K562 (cell line): Measurements from ENCODE around the gene CLCN4. TPM values are rescaled to one million over a fixed set of nuclear protein-coding genes. Genes with fewer than 3 reads are reported as not detected.

Experiments
- ATAC-seq: fragments of 200-7000 bp; cut with Tn5 transposase; 3 replicates; pipeline ENCODE4 v1.9.1; 2020; ENCODE audit warnings: moderate library complexity
- BruUV-seq: library from RNA; stranded (reverse); fragments of 400-500 nt; replicated peaks from 2 replicates; lab custom pipeline; 2021; lab: Mats Ljungman, UMichigan
- CTCF ChIA-PET: fragments of 300-600 bp; formaldehyde crosslinking; extraction: SDS; loops from one replicate; lab custom pipeline; 2021; ENCODE audit warnings: low intra/inter-chr PET ratio; lab: Yijun Ruan, JAX
- POLR2A ChIA-PET: fragments of 300-600, 350-650 bp; sonication (Branson Sonifier 250); formaldehyde crosslinking; extraction: SDS; loops from one replicate; lab custom pipeline; 2021; ENCODE audit warnings: antibody characterized with exemption, inconsistent platforms; lab: Yijun Ruan, JAX
- DNase-seq, 4 experiments: peaks; one replicate each; pipeline versions ENCODE4 v3.0.0 to v3.0.0-alpha.2; 2011 to 2018; ENCODE audit warnings: low spot score in 3 of 4, mixed read lengths in 3 of 4; ENCODE audit errors: extremely low read depth in 1 of 4
- FAIRE-seq: peaks from 2 replicates; lab custom pipeline; 2011; peaks lifted over from hg19 to GRCh38; lab: Jason Lieb, UNC
- H2AFZ ChIP-seq: 2 replicates; pipeline ENCODE4 v1.6.0; 2011; ENCODE audit warnings: low read depth, low read length, control low read depth, inconsistent platforms
- H3K27ac ChIP-seq: fragments of 200-600 bp; 3 replicates; pipeline ENCODE4 v1.8.0; 2011; ENCODE audit warnings: low read depth, mild to moderate bottlenecking, control low read depth, inconsistent platforms, low read length, moderate library complexity, mixed read lengths; ENCODE audit errors: extremely low read depth
- H3K27me3 ChIP-seq, 2 experiments: fragments of 300-600 bp in 1 of 2; 2 replicates in 1 of 2; 3 replicates in 1 of 2; pipeline versions ENCODE4 v1.6.0 to v1.8.0; 2011; ENCODE audit warnings: inconsistent platforms in 2 of 2, low read length in 2 of 2, mild to moderate bottlenecking in 1 of 2, mixed read lengths in 1 of 2, moderate library complexity in 1 of 2; ENCODE audit not compliant: control insufficient read depth in 2 of 2, insufficient read depth in 2 of 2
- H3K36me3 ChIP-seq: fragments of 300-600 bp; 3 replicates; pipeline ENCODE4 v1.8.0; 2011; ENCODE audit warnings: mild to moderate bottlenecking, low read length, inconsistent platforms; ENCODE audit not compliant: control insufficient read depth, insufficient read depth
- H3K4me1 ChIP-seq, 2 experiments: fragments of 200-600 bp in 1 of 2; replicated peaks in 1 of 2; 2 replicates in 1 of 2; 3 replicates in 1 of 2; pipeline versions ENCODE4 v1.5.1 to v1.8.0; 2011; ENCODE audit warnings: inconsistent platforms in 2 of 2, low read length in 2 of 2, mild to moderate bottlenecking in 1 of 2, mixed read lengths in 1 of 2, moderate library complexity in 1 of 2; ENCODE audit not compliant: control insufficient read depth in 2 of 2, insufficient read depth in 2 of 2
- H3K4me2 ChIP-seq: 2 replicates; pipeline ENCODE4 v1.6.1; 2011; ENCODE audit warnings: low read length, control low read depth, inconsistent platforms, mixed read lengths; ENCODE audit not compliant: insufficient read depth
- H3K4me3 ChIP-seq: fragments of 200-600 bp; sonication (generic), shearing (Covaris generic); 2 replicates; pipeline ENCODE4 v1.5.1; 2016; ENCODE audit warnings: control low read depth, inconsistent platforms
- H3K79me2 ChIP-seq: fragments of 200-600 bp; 3 replicates; pipeline ENCODE4 v1.8.0; 2011; ENCODE audit warnings: low read length, inconsistent platforms; ENCODE audit not compliant: control insufficient read depth, insufficient read depth
- H3K9ac ChIP-seq, 2 experiments: 2 replicates each; pipeline versions ENCODE4 v1.6.0 to v1.6.1; 2011; ENCODE audit warnings: low read depth in 2 of 2, low read length in 2 of 2, control low read depth in 1 of 2, inconsistent platforms in 1 of 2, mild to moderate bottlenecking in 1 of 2, mixed read lengths in 1 of 2; ENCODE audit not compliant: insufficient read depth in 1 of 2
- H3K9me1 ChIP-seq: one replicate; pipeline ENCODE4 v1.6.0; 2011; ENCODE audit warnings: inconsistent platforms, mild to moderate bottlenecking, low read length, moderate library complexity; ENCODE audit not compliant: control insufficient read depth, insufficient read depth
- H3K9me3 ChIP-seq: replicated peaks from 2 replicates; pipeline ENCODE4 v1.5.1; 2011; ENCODE audit warnings: low read depth, low read length, inconsistent platforms; ENCODE audit not compliant: control insufficient read depth, insufficient read depth
- H4K20me1 ChIP-seq: replicated peaks from 2 replicates; pipeline ENCODE4 v1.6.1; 2011; ENCODE audit warnings: low read length, inconsistent platforms, mixed read lengths; ENCODE audit not compliant: control insufficient read depth, insufficient read depth
- DPF2 ChIP-seq: fragments of 450-650 bp; IDR thresholded peaks from 2 replicates; pipeline ENCODE4 v1.6.1; 2016
- MECOM ChIP-seq: fragments of 250-450 bp; sonication (Bioruptor Pico); IDR thresholded peaks from 2 replicates; pipeline ENCODE4 v1.8.0; 2022; ENCODE audit warnings: inconsistent platforms
- MEF2A ChIP-seq: IDR thresholded peaks from 2 replicates; pipeline ENCODE4 v1.6.1; 2011; ENCODE audit warnings: low read depth, mild to moderate bottlenecking, low read length, moderate library complexity; ENCODE audit not compliant: control insufficient read depth
- RAD21 ChIP-seq, 2 experiments: fragments of 250-450 bp in 1 of 2; fragments of 450-650 bp in 1 of 2; sonication (Bioruptor Pico) in 1 of 2; formaldehyde crosslinking in 1 of 2; IDR thresholded peaks in 1 of 2; conservative IDR thresholded peaks in 1 of 2; 2 replicates each; pipeline versions ENCODE4 v1.4.0 to v1.8.0; 2020 to 2022; ENCODE audit warnings: mild to moderate bottlenecking in 2 of 2, moderate library complexity in 1 of 2
- WHSC1 ChIP-seq: IDR thresholded peaks from one replicate; pipeline ENCODE4 v1.6.1; 2012; ENCODE audit warnings: low read length, control low read depth, inconsistent platforms
- XRCC4 ChIP-seq: IDR thresholded peaks from one replicate; pipeline ENCODE4 v1.6.1; 2011; ENCODE audit not compliant: insufficient read depth, insufficient read length; ENCODE audit errors: extremely low read depth
- ZEB2 ChIP-seq: fragments of 450-650 bp; IDR thresholded peaks from 2 replicates; pipeline ENCODE4 v1.6.1; 2016
- ZNF316 ChIP-seq: fragments of 450-650 bp; IDR thresholded peaks from 2 replicates; pipeline ENCODE4 v1.6.1; 2016
- ZNF445 ChIP-seq: fragments of 250-450 bp; sonication (Bioruptor Pico); IDR thresholded peaks from 2 replicates; pipeline ENCODE4 v1.4.0; 2020; ENCODE audit warnings: low read depth, mild to moderate bottlenecking, moderate library complexity
- WGBS: fragments of 100-300 bp; shearing (Covaris generic); methylation state at CpG from one replicate; pipeline ENCODE4 v1.1.6; 2016; ENCODE audit warnings: low coverage, mixed read lengths; ENCODE audit not compliant: insufficient coverage; ENCODE audit errors: missing lambda C conversion rate; 5-methylcytosine and 5-hydroxymethylcytosine counted together
- in situ Hi-C: fragments of 300-500 bp; cut with MboI; formaldehyde crosslinking; loops from 4 replicates; pipeline ENCODE4 v1.15.0; 2018; ENCODE audit warnings: inconsistent platforms, mixed read lengths
- intact Hi-C: fragments of 100-400 bp; cut with micrococcal nuclease; formaldehyde crosslinking; loops from 2 replicates; pipeline ENCODE4 v1.14.2; 2022
- polyA plus RNA-seq, 8 experiments: library from polyadenylated mRNA; depleted of rRNA in 4 of 8; stranded (reverse) in 5 of 8; unstranded in 3 of 8; fragments of >200 nt; fragmentation: Nextera tagmentation in 2 of 8; fragmentation: Illumina TruSeq in 1 of 8; extraction: Ambion mirVana in 2 of 8; extraction: Trizol in 1 of 8; gene quantifications; 2 replicates each; pipeline versions ENCODE4 v1.2.1 to v1.2.3, GENCODE V29; 2011 to 2014; ENCODE audit warnings: inconsistent platforms in 1 of 8, missing spikeins in 1 of 8
- total RNA-seq, 7 experiments: library from RNA; depleted of rRNA in 6 of 7; stranded (reverse); fragments of >200 nt in 6 of 7; fragmentation: Illumina TruSeq in 2 of 7; extraction: Trizol in 2 of 7; gene quantifications; 2 replicates each; pipeline versions ENCODE4 v1.2.1 to v1.2.3, GENCODE V29; 2011 to 2021; ENCODE audit warnings: low replicate concordance in 1 of 7
- TF ChIP-seq, protein P1 (sequence below): fragments of 450-650 bp; formaldehyde crosslinking; conservative IDR thresholded peaks from 2 replicates; pipeline ENCODE4 v1.4.0; 2022; ENCODE audit warnings: mild to moderate bottlenecking, missing genetic modification characterization
- TF ChIP-seq, protein P2 (sequence below): fragments of 250-450 bp; sonication (Bioruptor Pico); IDR thresholded peaks from 2 replicates; pipeline ENCODE4 v1.8.0; 2021; ENCODE audit warnings: moderate library complexity, mild to moderate bottlenecking, inconsistent platforms

The CLCN4 gene
- total and polyA plus RNA-seq, 9 of the 15 experiments (the other 6 are each of a cell fraction or from before 2014, with no cell fraction given): 0.03 to 0.24 (median 0.10) TPM; not detected in 1

DNA sequence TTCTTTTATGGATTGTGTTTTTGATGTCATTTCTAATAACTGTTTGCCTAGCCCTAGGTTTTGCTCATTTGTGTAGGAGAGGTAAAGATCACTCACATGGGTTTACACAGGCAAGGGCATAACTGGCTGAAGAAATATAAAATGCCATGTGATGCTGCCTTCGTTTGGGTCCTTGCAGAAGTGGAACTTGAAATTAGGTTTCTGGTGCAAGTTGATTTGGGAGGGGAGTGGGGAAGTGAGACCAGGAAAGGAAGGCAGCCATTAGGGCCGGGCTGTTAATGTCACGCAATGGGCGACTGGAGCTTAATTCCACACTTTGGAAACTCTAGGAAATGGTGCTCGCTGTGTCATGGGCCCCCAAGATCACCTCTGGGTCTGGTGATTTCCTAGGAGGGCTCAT is 14.5 kb downstream of the CLCN4 start:
- intact Hi-C loops: no loop called here
- H3K27ac ChIP-seq: no peak overlapping the region
- no peaks in the 10 kb centered on the region for H3K36me3 ChIP-seq
- no peak for FAIRE-seq
- H3K9me3 ChIP-seq: no peaks in the 10 kb centered on the region
- TF ChIP-seq ZNF445: no peak
- TF ChIP-seq ZNF316: no peak
- TF ChIP-seq MECOM (CRISPR knock-in tag): no peak
- TF ChIP-seq WHSC1: no peak
- no peak for TF ChIP-seq ZEB2
- TF ChIP-seq, protein P1, sequence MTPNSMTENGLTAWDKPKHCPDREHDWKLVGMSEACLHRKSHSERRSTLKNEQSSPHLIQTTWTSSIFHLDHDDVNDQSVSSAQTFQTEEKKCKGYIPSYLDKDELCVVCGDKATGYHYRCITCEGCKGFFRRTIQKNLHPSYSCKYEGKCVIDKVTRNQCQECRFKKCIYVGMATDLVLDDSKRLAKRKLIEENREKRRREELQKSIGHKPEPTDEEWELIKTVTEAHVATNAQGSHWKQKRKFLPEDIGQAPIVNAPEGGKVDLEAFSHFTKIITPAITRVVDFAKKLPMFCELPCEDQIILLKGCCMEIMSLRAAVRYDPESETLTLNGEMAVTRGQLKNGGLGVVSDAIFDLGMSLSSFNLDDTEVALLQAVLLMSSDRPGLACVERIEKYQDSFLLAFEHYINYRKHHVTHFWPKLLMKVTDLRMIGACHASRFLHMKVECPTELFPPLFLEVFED (CRISPR knock-in tag): no peak
- TF ChIP-seq MEF2A: no peak
- TF ChIP-seq RAD21 (CRISPR knock-in tag; conservative IDR thresholded peaks at IDR 0.05 in 1 of 2, IDR thresholded peaks at IDR 0.05 in 1 of 2): no peak
- TF ChIP-seq DPF2: no peak
- TF ChIP-seq, protein P2, sequence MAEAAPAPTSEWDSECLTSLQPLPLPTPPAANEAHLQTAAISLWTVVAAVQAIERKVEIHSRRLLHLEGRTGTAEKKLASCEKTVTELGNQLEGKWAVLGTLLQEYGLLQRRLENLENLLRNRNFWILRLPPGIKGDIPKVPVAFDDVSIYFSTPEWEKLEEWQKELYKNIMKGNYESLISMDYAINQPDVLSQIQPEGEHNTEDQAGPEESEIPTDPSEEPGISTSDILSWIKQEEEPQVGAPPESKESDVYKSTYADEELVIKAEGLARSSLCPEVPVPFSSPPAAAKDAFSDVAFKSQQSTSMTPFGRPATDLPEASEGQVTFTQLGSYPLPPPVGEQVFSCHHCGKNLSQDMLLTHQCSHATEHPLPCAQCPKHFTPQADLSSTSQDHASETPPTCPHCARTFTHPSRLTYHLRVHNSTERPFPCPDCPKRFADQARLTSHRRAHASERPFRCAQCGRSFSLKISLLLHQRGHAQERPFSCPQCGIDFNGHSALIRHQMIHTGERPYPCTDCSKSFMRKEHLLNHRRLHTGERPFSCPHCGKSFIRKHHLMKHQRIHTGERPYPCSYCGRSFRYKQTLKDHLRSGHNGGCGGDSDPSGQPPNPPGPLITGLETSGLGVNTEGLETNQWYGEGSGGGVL (CRISPR knock-in tag): no peak
- TF ChIP-seq XRCC4: no peak
- H3K4me2 ChIP-seq: no peak overlapping the region
- no peaks in the 10 kb centered on the region for H3K79me2 ChIP-seq
- no peaks in the 10 kb centered on the region for H4K20me1 ChIP-seq
- BruUV-seq: no TSS peak
- no peak for ATAC-seq
- H3K9ac ChIP-seq: no peak overlapping the region
- CTCF ChIA-PET: no interaction called here
- no peaks in the 10 kb centered on the region for H3K27me3 ChIP-seq
- POLR2A ChIA-PET: no interaction called here
- in situ Hi-C loops: loop anchor here (10.0 kb wide), 1 partner anchor 954 kb away; no protein-coding TSS in a partner anchor
- DNase-seq: no peak
- no peak overlapping the region for H3K4me3 ChIP-seq
- H3K9me1 ChIP-seq: peaks cover 2% of the 10 kb centered on the region
- H3K4me1 ChIP-seq: peaks cover 36 to 37% of the 10 kb centered on the region in 2 experiments
- H2AFZ ChIP-seq: no peak overlapping the region
- WGBS: 43% methylated on average over 5 of the region's 5 CpGs
